Activated T-cell treated with anti-CD3 and anti-CD28 coated beads, Interleukin-2, amount 50 U/mL, for 48 hours (primary cell): Measurements from ENCODE around the gene AP4B1.
"Not testable (repeated sequence)": the region's sequence is repeated elsewhere in the genome, so short reads cannot be mapped to it uniquely, and the experiment has no call there.

Source experiments
- DNase-seq, 2 experiments: peaks; one replicate each; pipeline ENCODE4 v3.0.0-alpha.2; 2020

Gene AP4B1

DNA sequence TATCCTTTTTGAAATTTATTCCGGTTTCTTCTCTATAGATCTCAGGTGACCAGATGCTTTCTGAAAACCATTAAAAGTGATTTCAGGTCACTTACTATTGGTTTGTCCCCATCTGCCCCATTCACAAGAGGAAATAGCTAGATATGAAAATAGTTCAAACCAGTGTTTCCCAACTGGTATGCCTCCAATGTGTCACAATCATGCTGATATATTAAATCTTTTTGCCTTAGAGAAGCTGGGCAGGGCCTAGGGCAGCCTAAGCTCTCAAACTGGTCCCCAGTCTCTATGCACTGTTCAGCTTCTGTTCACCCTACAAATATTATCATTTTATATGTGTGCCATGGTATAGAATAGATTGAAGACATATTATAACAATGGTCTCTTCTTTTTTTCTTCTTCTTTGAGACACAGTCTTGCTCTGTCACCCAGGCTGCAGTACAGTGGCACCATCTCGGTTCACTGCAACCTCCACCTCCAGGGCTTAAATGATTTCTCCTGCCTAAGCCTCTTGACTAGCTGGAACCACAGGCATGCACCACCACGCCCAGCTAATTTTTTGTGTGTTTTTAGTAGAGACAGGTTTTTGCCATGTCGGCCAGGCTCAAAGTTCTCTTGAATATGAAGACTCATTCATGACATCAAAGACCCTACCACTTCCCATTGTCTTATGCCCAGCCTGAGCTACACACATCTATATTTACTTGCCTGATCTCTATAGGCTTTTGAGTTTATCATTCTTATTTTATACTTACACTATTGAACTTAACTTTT, 48.8 kb downstream of the AP4B1 start:
- no peak for DNase-seq

GRCh38 chr1:113854234-113854633, 50.4 kb downstream of the AP4B1 start:
- no peak for DNase-seq

DNA sequence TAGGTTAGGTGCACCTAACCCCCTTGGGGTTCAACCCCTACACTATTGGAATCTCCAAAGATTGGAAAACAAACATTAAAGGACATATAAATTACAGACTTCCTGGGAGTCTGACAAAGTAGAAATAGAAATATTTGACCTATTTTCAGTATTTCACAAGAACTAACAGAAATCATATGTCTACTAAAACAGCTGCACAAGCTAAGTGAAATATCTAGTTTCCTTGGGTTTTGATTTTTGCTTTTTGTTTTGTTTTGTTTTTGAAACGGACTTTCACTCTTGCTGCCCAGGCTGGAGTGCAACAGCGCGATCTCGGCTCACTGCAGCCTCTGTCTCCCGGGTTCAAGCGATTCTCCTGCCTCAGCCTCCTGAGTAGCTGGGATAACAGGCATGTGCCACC, 51.9 kb downstream of the AP4B1 start:
- DNase-seq, result not testable (repeated sequence)

DNA sequence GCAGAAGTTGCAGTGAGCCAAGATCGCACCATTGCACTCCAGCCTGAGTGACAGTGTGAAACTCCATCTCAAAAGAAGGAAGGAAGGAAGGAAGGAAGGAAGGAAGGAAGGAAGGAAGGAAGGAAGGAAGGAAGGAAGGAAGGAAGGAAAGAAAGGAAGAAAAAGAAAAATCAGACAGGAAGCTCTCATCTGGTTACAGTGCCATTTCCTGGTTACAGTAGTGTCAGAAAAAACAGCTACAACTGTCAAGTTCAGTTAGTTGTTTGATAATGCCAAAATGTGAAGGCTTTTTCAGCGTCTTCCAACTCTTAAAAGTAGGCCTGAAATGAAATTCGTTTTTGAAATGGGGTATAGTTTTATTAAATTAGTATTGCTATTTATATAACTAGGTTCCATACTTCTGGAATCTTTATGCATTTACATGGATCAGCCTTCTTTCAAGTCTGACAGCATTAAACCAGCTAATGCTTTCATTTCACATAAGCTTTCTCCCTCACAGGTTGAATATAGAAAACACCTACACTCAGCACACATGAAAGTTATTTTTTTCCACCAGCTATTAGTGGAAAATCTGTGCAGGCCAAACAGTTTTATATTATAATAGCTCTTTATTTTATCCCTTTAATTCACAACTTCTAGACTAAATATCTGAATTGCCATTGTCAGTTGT, 54.3 kb downstream of the AP4B1 start:
- no peak for DNase-seq

DNA sequence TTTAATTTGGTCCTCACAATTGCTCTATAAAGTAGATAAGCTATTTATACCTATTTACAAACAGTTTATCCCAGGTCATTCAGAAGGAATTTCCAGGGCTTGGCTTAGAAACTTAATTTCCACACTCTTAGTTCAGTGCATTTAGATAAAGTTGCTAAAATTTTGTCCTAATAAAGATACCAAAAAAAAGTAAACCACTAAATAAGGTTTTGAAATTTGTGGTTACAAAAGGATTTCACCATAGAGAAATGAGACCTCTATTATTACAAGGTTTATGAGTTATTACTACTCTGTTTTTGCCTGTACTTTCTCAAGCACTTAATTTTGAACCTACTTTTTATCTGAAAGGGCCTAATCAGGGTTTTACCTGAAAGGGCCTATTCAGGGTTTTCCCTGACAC, 55.5 kb downstream of the AP4B1 start:
- no peak for DNase-seq

DNA sequence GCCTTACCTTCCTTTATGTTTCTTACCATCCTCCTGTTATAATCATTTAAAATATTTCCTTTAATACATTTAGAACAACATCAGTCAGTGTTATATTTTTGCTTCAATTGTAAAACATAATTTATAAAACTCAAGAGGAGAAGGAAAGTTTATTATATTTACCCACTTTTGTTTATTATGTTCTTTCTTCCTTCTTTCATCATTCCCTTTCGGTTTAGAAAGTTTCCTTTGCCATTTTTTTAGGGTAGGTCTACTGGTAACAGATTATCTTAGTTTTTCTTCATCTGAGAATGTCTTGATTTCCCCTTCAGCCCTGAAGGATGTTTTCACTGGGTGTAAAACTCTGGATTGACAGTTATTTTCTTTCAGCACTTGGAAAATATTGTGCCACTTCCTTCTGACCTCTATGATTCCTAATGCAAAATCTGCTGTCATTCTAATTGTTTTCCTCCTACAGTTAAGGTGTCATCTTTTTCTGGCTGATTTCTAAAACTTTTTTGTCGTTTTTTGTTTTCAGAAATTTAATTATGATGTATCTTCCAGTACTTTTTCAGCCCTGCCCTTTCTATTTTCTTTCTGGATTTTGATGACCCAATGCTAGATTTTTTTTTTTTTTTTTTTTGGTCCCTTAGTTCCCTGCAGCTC, 58.1 kb downstream of the AP4B1 start:
- no peak for DNase-seq
